Cardiac fibroblast (primary cell): Measurements from ENCODE around the gene MGLL.

Experiments
- DNase-seq, 2 donors: peaks; one replicate each; pipeline versions ENCODE4 v3.0.0 to v3.0.0-alpha.2; 2010; ENCODE audit warnings: low read depth in 2 of 2
- H3K4me3 ChIP-seq, 2 donors: replicated peaks in 1 of 2; 1 replicate in 1 of 2; 2 replicates in 1 of 2; pipeline ENCODE4 v1.5.1; 2011; ENCODE audit warnings: low read depth in 2 of 2, low read length in 2 of 2, mild to moderate bottlenecking in 2 of 2, moderate library complexity in 1 of 2
- CTCF ChIP-seq: IDR thresholded peaks from one replicate; pipeline ENCODE4 v1.5.1; 2011; ENCODE audit warnings: low read depth, mild to moderate bottlenecking, low read length, inconsistent platforms

MGLL gene

GRCh38 chr3:127689266-127689860 is 133.0 kb downstream of the MGLL start:
- TF ChIP-seq CTCF = no peak
- DNase-seq = no peak
- no peak overlapping the region for H3K4me3 ChIP-seq

DNA sequence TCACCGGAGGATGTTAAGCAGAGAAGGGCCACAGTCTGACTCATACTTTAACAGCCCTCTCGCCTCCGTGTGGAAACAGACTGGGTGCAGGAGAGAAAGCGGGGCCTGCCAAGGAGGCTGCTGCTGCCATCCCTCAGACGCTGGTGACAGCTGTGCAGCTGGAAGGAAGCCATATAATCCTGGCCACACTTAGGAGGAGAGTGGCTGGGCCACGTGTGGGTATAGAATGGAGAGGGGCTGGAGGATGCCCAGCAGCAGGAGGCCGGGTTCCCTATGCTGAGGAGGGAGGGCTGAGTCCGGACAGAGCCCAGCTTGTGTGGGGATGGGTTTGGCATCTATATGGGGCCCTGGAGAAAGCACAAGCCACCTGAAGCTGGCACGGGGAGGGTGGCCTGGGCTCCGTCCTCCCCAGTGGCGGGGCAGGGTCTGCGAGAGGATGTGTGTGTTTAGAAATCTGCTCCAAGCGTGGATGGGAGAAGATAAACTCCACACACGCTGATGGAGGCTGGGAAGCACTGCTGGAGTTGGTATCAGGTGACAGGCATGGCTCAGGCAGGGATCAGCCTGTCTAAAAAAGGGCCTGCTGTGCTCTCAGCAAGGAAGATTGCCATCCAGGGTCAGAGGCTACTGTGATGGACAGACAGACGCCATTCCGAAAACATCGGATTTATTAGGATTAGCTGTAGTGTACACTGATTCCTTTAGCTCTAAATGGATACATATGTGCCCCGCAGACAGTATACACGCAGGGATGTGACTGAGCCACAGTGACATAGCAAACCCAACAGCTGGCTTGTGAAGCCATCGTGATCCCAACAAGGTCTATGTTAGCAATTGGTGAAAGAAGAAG is 133.7 kb downstream of the MGLL start:
- DNase-seq = peak; percentile 50 to 55

GRCh38 chr3:127688022-127688415 is 134.3 kb downstream of the MGLL start:
- TF ChIP-seq CTCF = no peak
- no peak for DNase-seq

More for the DNA sequence above, 133.7 kb downstream of the MGLL start:
- H3K4me3 ChIP-seq = no peak overlapping the region
- TF ChIP-seq CTCF = no peak

DNA sequence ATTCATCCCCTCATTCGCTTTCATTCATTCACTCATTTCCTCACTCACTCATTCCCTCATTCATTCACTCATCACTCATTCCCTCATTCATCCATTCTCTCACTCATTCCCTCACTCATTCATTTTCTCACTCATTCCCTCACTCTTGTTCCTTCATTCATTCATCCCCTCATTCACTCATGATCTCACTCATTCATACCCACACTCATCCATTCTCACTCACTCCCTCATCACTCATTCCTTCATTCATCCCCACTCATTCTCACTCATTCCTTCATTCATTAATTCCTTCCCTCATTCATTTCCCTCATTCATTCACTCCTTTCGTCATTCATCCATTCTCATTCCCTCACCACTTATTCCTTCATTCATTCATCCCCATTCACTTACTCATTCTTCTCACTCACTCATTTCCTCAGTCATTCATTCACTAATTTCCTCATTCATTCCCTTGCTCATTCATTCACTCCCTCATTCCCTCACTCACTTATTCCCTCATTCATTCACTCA is 135.0 kb downstream of the MGLL start:
- no peak for TF ChIP-seq CTCF
- no peak overlapping the region for H3K4me3 ChIP-seq
- no peak for DNase-seq

More at GRCh38 chr3:127688022-127688415, 134.3 kb downstream of the MGLL start:
- H3K4me3 ChIP-seq = no peak overlapping the region

DNA sequence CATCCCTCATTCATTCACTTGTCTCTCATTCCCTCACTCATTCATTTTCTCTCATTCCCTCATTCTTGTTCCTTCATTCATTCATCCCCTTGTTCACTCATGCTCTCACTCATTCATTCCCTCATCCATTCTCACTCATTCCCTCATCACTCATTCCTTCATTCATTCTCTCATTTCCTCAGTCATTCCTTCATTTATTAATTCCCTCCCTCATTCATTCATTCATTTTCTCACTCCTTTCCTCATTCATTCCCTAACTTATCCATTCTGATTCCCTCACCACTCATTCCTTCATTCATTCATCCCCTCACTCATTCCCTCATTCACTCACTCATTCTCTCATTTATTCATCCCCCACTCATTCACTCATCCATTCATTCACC is 135.8 kb downstream of the MGLL start:
- no peak for TF ChIP-seq CTCF
- no peak overlapping the region for H3K4me3 ChIP-seq
- DNase-seq = no peak

- no peak overlapping the region for H3K4me3 ChIP-seq
- no peak for DNase-seq
- TF ChIP-seq CTCF = no peak
Measured at GRCh38 chr3:127685708-127686511, 136.4 kb downstream of the MGLL start.
